AG08395 (cell line): ENCODE data around the gene SLC20A1.

Experiments used
- DNase-seq: peaks from one replicate; pipeline ENCODE4 v3.0.0; 2012; ENCODE audit warnings: mixed read lengths, low spot score

SLC20A1 gene

DNA sequence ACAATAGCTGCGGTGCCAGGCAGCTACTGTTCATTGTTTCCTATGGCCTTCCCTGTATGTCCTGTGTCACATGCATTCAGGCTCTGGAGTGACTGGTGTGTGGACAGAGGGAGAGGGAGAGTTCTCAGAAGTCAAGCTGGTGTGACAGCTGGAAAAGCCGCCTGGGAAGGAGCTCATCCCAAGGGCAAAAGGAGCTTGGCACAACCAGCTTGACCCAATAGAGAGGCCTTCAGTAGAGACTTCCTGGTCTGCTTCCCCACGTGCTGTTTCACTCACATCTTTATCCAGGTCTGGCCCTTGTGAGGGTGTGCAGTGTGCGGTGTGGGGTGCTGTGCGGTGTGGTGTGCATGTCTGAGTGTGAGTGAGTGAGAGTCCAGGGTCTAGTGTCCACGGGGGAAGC, 64.0 kb downstream of the SLC20A1 start:
- no peak for DNase-seq

DNA sequence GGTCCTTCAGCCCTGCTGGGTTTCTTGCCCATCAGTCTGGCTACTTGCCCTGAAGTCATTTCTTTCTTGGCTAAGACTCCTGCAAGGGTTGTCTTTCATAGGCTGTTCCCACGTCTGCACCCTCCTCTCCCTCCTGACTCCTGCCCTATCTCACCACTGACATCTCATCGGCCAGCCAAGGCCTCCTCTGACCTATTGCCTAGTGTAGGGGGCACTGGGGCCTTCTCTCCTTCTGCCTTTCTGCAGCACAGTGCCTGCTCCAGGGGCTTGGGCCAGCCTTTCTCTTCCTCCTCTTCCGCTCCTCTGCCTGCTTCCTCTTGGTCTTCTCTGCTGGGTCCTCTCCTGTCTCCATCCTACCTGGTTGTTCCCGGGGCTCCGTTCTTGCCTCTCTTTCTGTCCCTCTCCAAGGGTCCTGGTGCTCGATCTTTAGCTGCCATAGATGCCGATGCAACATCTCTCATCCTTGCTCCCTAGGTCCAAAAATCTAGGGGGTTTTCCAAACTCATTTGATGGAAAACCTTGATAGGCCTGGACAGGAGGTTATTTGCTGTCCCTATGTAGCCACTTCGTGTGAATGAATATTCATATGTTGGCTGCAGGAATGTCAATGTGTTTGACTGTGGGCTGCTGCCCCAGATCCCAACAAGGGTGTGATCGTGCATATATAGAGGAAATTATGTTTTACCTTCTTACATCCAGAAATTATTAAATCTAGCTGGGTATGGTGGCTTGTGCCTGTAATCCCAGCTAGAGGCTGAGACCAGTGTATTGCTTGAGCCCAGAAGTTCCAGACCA, 65.4 kb downstream of the SLC20A1 start:
- DNase-seq, result no peak

DNA sequence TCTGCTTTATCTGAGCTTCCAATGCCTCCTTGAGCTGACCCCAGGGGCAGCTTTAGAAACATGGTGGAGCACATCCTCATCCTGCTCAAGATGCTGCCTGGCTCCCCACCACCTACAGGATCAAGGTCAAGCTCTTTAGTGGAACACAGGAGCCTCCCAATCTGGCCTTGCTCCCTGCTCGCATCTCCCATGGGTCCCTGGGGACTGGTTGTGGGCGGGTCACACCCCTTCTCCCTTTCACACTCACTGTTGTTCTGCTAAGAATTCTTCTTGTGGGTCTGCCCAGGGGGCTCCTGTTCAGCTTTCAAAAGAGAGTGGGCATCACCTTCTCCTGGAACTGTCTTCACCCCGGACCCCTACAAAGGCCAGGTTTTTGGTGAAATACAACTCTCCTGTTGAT, 66.7 kb downstream of the SLC20A1 start:
- no peak for DNase-seq

DNA sequence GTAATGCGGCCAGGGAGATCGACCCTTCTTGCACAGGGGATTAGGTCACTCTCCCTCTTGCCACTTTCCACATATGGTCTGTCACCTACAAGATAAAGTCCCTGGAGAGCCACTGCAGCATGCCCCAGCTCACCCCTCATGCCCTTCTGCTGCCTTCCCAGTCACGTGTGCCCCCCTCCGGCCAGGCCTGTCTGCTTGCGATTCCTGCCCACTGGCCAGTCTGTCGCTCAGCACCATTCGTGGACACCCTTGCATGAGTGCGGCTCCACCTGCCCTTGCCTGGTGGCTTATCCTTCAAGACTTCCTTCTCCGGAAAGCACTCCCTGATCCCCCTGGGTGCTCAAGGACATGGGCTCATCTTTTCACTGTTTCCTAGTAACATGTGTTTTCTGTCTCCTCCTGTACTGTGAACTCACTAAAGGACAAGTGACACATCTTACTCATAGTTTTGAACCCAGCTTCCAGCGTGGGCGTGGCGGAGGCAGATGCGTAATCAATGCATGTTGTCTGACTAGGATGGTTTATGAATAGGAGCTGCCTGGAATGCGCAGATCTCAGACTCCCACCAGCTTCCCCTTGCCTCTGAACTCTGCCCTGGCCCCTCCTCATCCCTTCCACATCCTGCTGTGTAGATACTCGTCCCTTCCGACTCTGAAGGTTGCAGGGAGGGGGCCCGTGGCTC, 67.3 kb downstream of the SLC20A1 start:
- peak; percentile 57 for DNase-seq
